Bronchial epithelial cell (primary cell): ENCODE data around the gene HELZ2. TPM values are rescaled to one million over a fixed set of nuclear protein-coding genes. Genes with fewer than 3 reads are reported as not detected.

Experiments used
- DNase-seq: peaks from one replicate; pipeline ENCODE4 v3.0.0-alpha.2; 2010; ENCODE audit warnings: low read depth
- FAIRE-seq: peaks from 2 replicates; lab custom pipeline; 2011; peaks lifted over from hg19 to GRCh38; lab: Jason Lieb, UNC
- H3K27me3 ChIP-seq: 2 replicates; pipeline ENCODE4 v1.5.1; 2011; ENCODE audit warnings: low read length; ENCODE audit not compliant: control insufficient read depth, insufficient read depth
- H3K36me3 ChIP-seq: 2 replicates; pipeline ENCODE4 v1.5.1; 2011; ENCODE audit warnings: low read length; ENCODE audit not compliant: control insufficient read depth, insufficient read depth
- H3K4me3 ChIP-seq: 2 replicates; pipeline ENCODE4 v1.5.1; 2011; ENCODE audit warnings: mild to moderate bottlenecking, low read depth, low read length, control low read depth
- total RNA-seq: library from RNA; depleted of rRNA; stranded (reverse); fragments of >200 nt; gene quantifications from 2 replicates; pipeline ENCODE4 v1.2.1, GENCODE V29; 2014
- TF ChIP-seq, protein P1 (sequence below): IDR thresholded peaks from 2 replicates; pipeline ENCODE4 v1.5.1; 2011; ENCODE audit warnings: mild to moderate bottlenecking, moderate library complexity, low read length, control low read depth, inconsistent platforms; ENCODE audit not compliant: insufficient read depth, severe bottlenecking

HELZ2 gene
- total RNA-seq, 1 donor from 2014 or later, result 13.7 TPM

DNA sequence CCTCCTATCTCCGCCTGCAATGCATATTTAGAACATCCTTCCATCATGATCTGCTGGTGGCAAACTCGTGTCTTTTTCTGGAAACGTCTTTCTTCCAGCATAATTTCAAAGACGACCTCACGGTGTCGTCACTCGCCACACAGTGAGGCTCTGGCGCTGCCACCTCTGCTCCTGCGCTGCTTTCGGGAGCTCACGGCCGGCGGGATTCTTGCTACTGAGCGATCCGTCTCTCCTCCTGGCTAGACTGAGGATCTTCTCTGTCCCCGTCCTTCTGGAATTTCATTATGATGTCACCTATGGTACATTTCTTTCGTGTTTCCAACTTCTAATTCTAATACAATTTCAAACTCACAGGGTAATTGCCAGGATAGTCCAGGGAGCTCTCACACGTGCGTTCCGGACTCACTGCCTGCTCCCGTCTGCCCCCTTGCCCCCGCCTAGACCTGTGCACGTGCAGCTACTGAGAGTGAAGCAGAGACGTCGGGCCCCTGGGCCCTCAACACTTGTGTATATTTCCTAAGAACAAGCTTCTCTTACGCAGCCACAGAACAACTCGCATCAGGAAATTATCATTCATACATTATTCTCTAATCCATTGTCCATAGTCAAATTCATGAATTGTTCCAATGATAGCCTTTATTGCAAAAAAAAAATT lies 25.5 kb upstream of the HELZ2 start:
- no peak for DNase-seq
- no peaks in the 10 kb centered on the region for H3K27me3 ChIP-seq
- FAIRE-seq, result no peak
- peaks cover 21% of the 10 kb centered on the region for H3K36me3 ChIP-seq
- H3K4me3 ChIP-seq, result no peak overlapping the region
- TF ChIP-seq, protein P1, sequence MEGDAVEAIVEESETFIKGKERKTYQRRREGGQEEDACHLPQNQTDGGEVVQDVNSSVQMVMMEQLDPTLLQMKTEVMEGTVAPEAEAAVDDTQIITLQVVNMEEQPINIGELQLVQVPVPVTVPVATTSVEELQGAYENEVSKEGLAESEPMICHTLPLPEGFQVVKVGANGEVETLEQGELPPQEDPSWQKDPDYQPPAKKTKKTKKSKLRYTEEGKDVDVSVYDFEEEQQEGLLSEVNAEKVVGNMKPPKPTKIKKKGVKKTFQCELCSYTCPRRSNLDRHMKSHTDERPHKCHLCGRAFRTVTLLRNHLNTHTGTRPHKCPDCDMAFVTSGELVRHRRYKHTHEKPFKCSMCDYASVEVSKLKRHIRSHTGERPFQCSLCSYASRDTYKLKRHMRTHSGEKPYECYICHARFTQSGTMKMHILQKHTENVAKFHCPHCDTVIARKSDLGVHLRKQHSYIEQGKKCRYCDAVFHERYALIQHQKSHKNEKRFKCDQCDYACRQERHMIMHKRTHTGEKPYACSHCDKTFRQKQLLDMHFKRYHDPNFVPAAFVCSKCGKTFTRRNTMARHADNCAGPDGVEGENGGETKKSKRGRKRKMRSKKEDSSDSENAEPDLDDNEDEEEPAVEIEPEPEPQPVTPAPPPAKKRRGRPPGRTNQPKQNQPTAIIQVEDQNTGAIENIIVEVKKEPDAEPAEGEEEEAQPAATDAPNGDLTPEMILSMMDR, result no peak

DNA sequence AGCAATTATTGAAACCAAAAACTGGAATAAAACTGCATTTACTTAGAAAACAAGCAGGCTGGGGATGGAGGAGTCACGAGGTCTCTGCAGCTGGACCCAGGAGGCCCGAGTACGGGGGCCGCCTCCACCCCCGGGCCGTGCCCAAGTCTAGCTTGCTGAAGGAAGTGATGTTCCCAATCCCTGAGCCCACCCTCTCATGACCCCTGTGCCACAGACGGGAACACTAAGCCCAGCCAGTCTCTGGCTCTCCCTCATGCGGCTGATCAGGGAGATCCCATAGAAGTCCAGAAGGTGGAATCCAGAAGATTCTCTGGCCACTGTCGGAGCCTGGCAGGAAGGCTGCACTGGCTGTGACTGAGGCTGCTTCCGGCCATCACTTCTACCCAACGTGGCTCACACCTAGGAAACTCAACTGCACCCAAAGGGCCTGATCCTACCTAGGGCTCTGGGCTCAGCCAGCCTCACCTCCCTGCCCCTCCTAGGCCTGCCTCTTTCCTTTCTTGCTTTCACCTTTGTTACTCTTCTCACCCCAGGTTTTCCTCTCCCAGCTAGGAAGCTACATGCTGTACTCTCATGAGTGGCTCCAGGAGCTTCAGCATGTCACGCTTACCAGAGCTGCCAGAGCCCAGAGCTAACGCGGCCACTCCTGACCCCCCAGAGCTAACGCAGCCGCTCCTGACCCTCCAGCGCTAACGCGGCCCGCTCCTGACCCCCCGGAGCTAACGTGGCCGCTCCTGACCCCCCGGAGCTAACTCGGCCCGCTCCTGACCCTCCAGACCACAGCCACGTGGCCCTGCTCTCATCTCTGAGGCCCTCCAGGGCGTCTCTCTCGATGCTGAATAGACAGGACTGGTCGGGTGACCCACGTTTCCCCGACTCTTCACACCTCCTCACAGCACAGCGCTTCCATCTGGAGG lies 24.7 kb upstream of the HELZ2 start:
- DNase-seq (no peak), FAIRE-seq (peak; percentile 47)
- TF ChIP-seq, protein P1, result no peak
- no peak overlapping the region for H3K4me3 ChIP-seq
- no peaks in the 10 kb centered on the region for H3K27me3 ChIP-seq
- H3K36me3 ChIP-seq, result peaks cover 21% of the 10 kb centered on the region

DNA sequence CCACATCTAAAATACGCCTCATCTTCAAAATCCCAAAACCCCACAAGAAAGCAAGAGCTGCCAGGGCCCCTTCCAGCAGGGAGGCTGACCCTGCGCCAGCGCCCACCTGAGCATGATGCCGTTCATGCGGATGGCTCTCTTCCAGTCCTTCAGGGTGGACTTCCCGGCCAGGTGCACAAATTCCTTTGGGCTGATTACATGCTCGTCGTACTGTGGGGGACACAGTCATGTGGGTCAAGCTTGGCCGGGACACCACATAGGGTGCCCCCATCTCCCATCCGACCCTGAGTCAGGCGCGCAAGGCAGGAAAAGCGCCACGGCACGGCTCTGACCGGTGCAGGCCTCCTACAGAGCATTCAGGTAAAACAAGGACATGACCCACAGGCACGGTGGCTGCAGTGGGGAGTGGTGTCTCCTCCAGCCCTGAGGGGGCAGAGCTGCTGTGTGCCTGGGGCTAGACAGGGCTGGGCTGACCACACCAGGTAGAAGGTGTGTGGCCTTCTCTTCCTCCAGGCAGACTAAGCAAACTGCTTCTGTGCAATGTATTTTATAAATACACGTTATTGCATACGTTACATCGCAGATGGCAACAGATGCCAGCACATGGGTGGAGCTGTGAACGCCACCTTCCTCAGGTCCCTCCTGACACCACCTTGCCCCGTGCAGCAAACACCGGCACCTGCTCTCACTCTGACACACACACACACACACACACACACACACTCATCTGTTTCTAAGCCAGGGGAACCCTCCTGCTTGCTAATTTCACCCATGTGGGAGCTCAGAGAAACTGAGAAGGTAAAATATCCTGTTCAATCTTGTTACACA lies 23.8 kb upstream of the HELZ2 start:
- Histone ChIP-seq H3K4me3 (no peak overlapping the region), H3K36me3 (peaks cover 21% of the 10 kb centered on the region), H3K27me3 (no peaks in the 10 kb centered on the region)
- TF ChIP-seq, protein P1, result no peak
- FAIRE-seq (no peak), DNase-seq (no peak)

DNA sequence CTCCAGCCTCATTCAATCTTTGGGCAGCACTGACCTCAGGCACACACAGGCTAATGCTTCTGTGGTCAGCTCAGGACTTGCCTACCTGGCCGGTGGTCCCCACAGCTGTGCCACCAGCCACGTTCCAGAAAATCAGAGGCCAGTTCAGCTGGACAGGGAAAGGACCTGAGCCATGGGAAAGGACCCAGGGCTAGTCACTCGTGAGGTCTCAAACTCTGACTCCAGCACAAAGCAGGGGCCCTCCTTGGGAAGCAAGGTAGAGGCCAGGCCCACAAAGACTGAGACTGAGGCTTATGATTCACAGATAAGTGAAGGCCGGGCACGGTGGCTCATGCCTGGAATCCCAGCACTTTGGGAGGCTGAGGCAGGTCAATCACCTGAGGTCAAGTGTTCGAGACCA lies 22.4 kb upstream of the HELZ2 start:
- H3K4me3 ChIP-seq, result no peak overlapping the region
- H3K27me3 ChIP-seq, result no peaks in the 10 kb centered on the region
- DNase-seq (no peak), FAIRE-seq (no peak)
- TF ChIP-seq, protein P1, result no peak
- H3K36me3 ChIP-seq, result peaks cover 24% of the 10 kb centered on the region

DNA sequence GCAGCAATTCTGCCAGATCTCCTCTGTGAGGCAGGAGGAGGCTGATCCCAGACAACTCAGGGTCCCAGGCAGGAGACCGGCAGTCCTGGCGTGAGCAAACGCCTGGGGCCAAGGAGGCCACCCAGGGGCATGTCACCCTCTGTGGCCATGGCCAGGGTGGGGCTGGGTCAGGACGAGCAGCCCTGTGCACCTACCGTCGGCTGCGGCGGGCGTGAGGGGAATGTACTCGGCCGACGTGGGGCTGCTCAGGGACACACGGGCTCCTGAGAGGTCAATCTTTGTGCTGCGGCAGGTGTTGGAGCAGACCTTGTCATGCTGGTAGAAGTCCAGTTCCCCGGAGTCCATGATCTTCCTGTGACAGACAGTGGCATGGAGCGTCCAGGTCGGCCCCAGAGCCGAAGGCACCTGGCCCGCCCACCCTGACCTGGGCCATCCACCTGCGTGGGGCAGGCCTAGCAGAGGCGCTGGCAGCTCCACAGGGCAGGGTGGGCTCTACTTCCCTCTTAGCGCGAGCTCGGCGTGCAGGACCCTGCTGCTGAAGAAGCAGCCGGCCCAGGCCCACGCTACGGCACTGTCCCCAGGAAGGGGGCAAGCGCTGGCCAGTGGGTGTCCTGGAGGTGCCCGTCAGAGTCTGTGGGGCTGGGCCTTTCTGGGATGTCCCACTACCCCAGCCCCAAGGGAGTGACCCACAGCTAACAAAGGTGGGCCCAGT lies 21.5 kb upstream of the HELZ2 start:
- TF ChIP-seq, protein P1, result no peak
- peaks cover 25% of the 10 kb centered on the region for H3K36me3 ChIP-seq
- FAIRE-seq (no peak), DNase-seq (no peak)
- H3K4me3 ChIP-seq, result no peak overlapping the region
- H3K27me3 ChIP-seq, result no peaks in the 10 kb centered on the region
